Peyer's patch (tissue), 4 donors: Measurements from ENCODE around the gene FGD5.

Experiments used
- POLR2A ChIP-seq, 2 donors: fragments of 450-650 bp; IDR thresholded peaks; one replicate each; pipeline ENCODE4 v1.5.1; 2017; ENCODE audit warnings: antibody characterized with exemption in 2 of 2, mild to moderate bottlenecking in 2 of 2, moderate library complexity in 2 of 2
- TF ChIP-seq, protein P1 (sequence below), 6 experiments: fragments of 450-650 bp in 4 of 6; fragments of 200-600 bp in 2 of 6; sonication (generic) in 1 of 6; IDR thresholded peaks; one replicate each; pipeline ENCODE4 v1.5.1; 2017 to 2019; ENCODE audit warnings: antibody characterized with exemption in 6 of 6, mild to moderate bottlenecking in 3 of 6, moderate library complexity in 1 of 6

DNA sequence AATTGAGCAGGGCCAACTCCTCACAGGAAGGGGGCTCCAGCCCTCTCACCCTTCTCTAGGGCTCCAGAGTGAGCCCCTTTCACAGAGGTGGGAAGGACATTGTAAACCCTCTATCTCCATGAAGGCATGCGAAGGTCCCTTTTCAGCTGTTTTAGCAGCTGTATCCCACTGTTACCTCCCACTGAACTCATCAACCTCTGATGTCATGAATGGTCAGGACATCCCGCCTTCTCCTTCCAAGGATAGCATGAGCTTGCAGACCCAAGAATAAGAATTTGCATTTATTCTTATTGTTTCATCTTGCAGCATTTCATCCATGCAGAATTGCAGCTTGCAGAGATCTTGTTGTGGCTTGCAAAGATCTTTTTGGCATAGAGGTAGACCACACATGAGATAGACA, 24.3 kb upstream of the FGD5 start:
- TF ChIP-seq POLR2A (IDR thresholded peaks at IDR 0.05) = no peak
- TF ChIP-seq, protein P1, sequence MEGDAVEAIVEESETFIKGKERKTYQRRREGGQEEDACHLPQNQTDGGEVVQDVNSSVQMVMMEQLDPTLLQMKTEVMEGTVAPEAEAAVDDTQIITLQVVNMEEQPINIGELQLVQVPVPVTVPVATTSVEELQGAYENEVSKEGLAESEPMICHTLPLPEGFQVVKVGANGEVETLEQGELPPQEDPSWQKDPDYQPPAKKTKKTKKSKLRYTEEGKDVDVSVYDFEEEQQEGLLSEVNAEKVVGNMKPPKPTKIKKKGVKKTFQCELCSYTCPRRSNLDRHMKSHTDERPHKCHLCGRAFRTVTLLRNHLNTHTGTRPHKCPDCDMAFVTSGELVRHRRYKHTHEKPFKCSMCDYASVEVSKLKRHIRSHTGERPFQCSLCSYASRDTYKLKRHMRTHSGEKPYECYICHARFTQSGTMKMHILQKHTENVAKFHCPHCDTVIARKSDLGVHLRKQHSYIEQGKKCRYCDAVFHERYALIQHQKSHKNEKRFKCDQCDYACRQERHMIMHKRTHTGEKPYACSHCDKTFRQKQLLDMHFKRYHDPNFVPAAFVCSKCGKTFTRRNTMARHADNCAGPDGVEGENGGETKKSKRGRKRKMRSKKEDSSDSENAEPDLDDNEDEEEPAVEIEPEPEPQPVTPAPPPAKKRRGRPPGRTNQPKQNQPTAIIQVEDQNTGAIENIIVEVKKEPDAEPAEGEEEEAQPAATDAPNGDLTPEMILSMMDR (IDR thresholded peaks at IDR 0.05) = no peak
